WTC11 (cell line): ENCODE data around the gene SERPINB4. TPM values are rescaled to one million over a fixed set of nuclear protein-coding genes. Genes with fewer than 3 reads are reported as not detected.
"Not testable (repeated sequence)": the region's sequence is repeated elsewhere in the genome, so short reads cannot be mapped to it uniquely, and the experiment has no call there.

ENCODE experiments used
- ATAC-seq: fragments of 200-7000 bp; cut with Tn5 transposase; 2 replicates; pipeline ENCODE4 v1.10.0; 2021; ENCODE audit warnings: mild to moderate bottlenecking, moderate library complexity
- CTCF ChIA-PET: fragments of 300-600 bp; sonication (Branson Sonifier 250); formaldehyde crosslinking; loops from one replicate; lab custom pipeline; 2021; ENCODE audit warnings: antibody characterized with exemption; lab: Charles Lee
- POLR2A ChIA-PET: fragments of 350-600 bp; sonication (Branson Sonifier 250); formaldehyde crosslinking; loops from one replicate; lab custom pipeline; 2021; ENCODE audit warnings: antibody characterized with exemption; lab: Charles Lee
- DNase-seq: peaks from one replicate; pipeline ENCODE4 v3.0.0; 2021; ENCODE audit warnings: low spot score
- H3K27ac Mint-ChIP-seq: 2 replicates; pipeline ENCODE4 v1.8.0; 2021; ENCODE audit warnings: mixed read lengths
- H3K27me3 Mint-ChIP-seq: 2 replicates; pipeline ENCODE4 v1.8.0; 2021; ENCODE audit warnings: low read depth, mild to moderate bottlenecking, moderate library complexity, mixed read lengths
- H3K36me3 Mint-ChIP-seq: 2 replicates; pipeline ENCODE4 v1.8.0; 2021; ENCODE audit warnings: mixed read lengths
- H3K4me1 Mint-ChIP-seq: 2 replicates; pipeline ENCODE4 v1.8.0; 2022; ENCODE audit warnings: mixed read lengths
- H3K4me3 Mint-ChIP-seq: 2 replicates; pipeline ENCODE4 v1.8.0; 2021; ENCODE audit warnings: mild to moderate bottlenecking, moderate library complexity, mixed read lengths
- H3K9me3 Mint-ChIP-seq: 2 replicates; pipeline ENCODE4 v1.8.0; 2021; ENCODE audit warnings: mixed read lengths
- AFF4 ChIP-seq: sonication (generic); formaldehyde crosslinking; IDR thresholded peaks from 2 replicates; pipeline ENCODE4 v1.8.1; 2023; ENCODE audit warnings: mild to moderate bottlenecking, missing genetic modification reagents, borderline replicate concordance
- ATF2 ChIP-seq: sonication (generic); formaldehyde crosslinking; IDR thresholded peaks from 2 replicates; pipeline ENCODE4 v1.8.1; 2022; ENCODE audit warnings: low read depth, missing genetic modification reagents, borderline replicate concordance
- ATF3 ChIP-seq: sonication (generic); formaldehyde crosslinking; conservative IDR thresholded peaks from 2 replicates; pipeline ENCODE4 v1.8.1; 2022; ENCODE audit warnings: mild to moderate bottlenecking, missing genetic modification reagents
- CDX4 ChIP-seq: fragments of 250-450 bp; sonication (Bioruptor Pico); IDR thresholded peaks from 2 replicates; pipeline ENCODE4 v1.9.0; 2021; ENCODE audit warnings: moderate library complexity, mild to moderate bottlenecking, inconsistent platforms, borderline replicate concordance
- E2F1 ChIP-seq: sonication (generic); formaldehyde crosslinking; IDR thresholded peaks from 2 replicates; pipeline ENCODE4 v1.8.0; 2022; ENCODE audit warnings: mild to moderate bottlenecking, missing genetic modification reagents
- GTF2I ChIP-seq: fragments of 250-450 bp; sonication (Bioruptor Pico); conservative IDR thresholded peaks from 2 replicates; pipeline ENCODE4 v1.4.0; 2021; ENCODE audit warnings: mild to moderate bottlenecking
- MLX ChIP-seq: sonication (generic); formaldehyde crosslinking; IDR thresholded peaks from 2 replicates; pipeline ENCODE4 v1.8.1; 2023; ENCODE audit warnings: mild to moderate bottlenecking, missing genetic modification reagents, moderate library complexity
- NR3C1 ChIP-seq: sonication (generic); formaldehyde crosslinking; conservative IDR thresholded peaks from 2 replicates; pipeline ENCODE4 v1.8.1; 2023; ENCODE audit warnings: low read depth, mild to moderate bottlenecking, missing genetic modification reagents
- OVOL2 ChIP-seq: fragments of 250-450 bp; sonication (Bioruptor Pico); IDR thresholded peaks from 2 replicates; pipeline ENCODE4 v1.9.0; 2021; ENCODE audit warnings: mild to moderate bottlenecking, borderline replicate concordance
- RELA ChIP-seq: sonication (generic); formaldehyde crosslinking; IDR thresholded peaks from 2 replicates; pipeline ENCODE4 v1.8.1; 2022; ENCODE audit warnings: missing genetic modification reagents, mild to moderate bottlenecking, borderline replicate concordance
- USF1 ChIP-seq: sonication (generic); formaldehyde crosslinking; IDR thresholded peaks from 2 replicates; pipeline ENCODE4 v1.8.0; 2022; ENCODE audit warnings: mild to moderate bottlenecking, missing genetic modification reagents
- ZNF416 ChIP-seq: fragments of 250-450 bp; sonication (Bioruptor Pico); IDR thresholded peaks from 2 replicates; pipeline ENCODE4 v1.9.0; 2021; ENCODE audit warnings: mild to moderate bottlenecking, inconsistent platforms
- ZNF423 ChIP-seq: fragments of 250-450 bp; sonication (Bioruptor Pico); IDR thresholded peaks from 2 replicates; pipeline ENCODE4 v2.1.2; 2022; ENCODE audit warnings: mild to moderate bottlenecking, moderate library complexity
- total RNA-seq: library from RNA; stranded (reverse); gene quantifications from 3 replicates; pipeline ENCODE4 v1.2.3, GENCODE V29; 2021

Gene SERPINB4
- total RNA-seq, 1 experiment from 2014 or later = 1.3 TPM

GRCh38 chr18:63664571-63664970, 20.5 kb upstream of the SERPINB4 start:
- H3K27me3 Mint-ChIP-seq = no peaks in the 10 kb centered on the region
- POLR2A ChIA-PET = no interaction called here
- no peak for ATAC-seq
- TF ChIP-seq CDX4 (CRISPR knock-in tag) (no peak), ZNF416 (CRISPR knock-in tag) (no peak), GTF2I (CRISPR knock-in tag) (no peak), RELA (CRISPR knock-in tag) (no peak), MLX (no peak), ZNF423 (CRISPR knock-in tag) (no peak), E2F1 (CRISPR knock-in tag) (no peak), ATF2 (CRISPR knock-in tag) (no peak), USF1 (no peak), ATF3 (CRISPR knock-in tag) (no peak), OVOL2 (CRISPR knock-in tag) (no peak), NR3C1 (CRISPR knock-in tag) (no peak), AFF4 (CRISPR knock-in tag) (no peak)
- TF ChIP-seq, all 79 proteins: peak for 0
- CTCF ChIA-PET = no interaction called here
- Mint-ChIP-seq H3K4me3 (no peak overlapping the region), H3K36me3 (peaks cover 38% of the 10 kb centered on the region), H3K4me1 (peaks cover 11% of the 10 kb centered on the region), H3K27ac (no peak overlapping the region), H3K9me3 (peaks cover 52% of the 10 kb centered on the region)
- DNase-seq = no peak

- H3K27me3 Mint-ChIP-seq, CTCF ChIA-PET, POLR2A ChIA-PET, ATAC-seq, H3K4me3 Mint-ChIP-seq, DNase-seq: not testable (repeated sequence)
- Mint-ChIP-seq H3K27ac (peak within 1 kb of the TSS; percentile 87), H3K4me1 (peaks cover 11% of the 10 kb centered on the region), H3K9me3 (peaks cover 39% of the 10 kb centered on the region), H3K36me3 (peaks cover 30% of the 10 kb centered on the region)
These were observed 17.7 kb upstream of the SERPINB4 start, which contains the start of gene SERPINB3 for GRCh38 chr18:63661750-63662149. SERPINB3 (minus strand) TSS chr18:63661893; CDS start chr18:63661216, 677 bp downstream.

GRCh38 chr18:63658920-63659319, 14.9 kb upstream of the SERPINB4 start:
- Mint-ChIP-seq H3K9me3 (peaks cover 12% of the 10 kb centered on the region), H3K4me1 (peaks cover 11% of the 10 kb centered on the region)
- ATAC-seq, H3K4me3 Mint-ChIP-seq, DNase-seq, H3K36me3 Mint-ChIP-seq, POLR2A ChIA-PET, H3K27ac Mint-ChIP-seq, H3K27me3 Mint-ChIP-seq, CTCF ChIA-PET: not testable (repeated sequence)

GRCh38 chr18:63650271-63650670, 6.2 kb upstream of the SERPINB4 start:
- H3K27me3 Mint-ChIP-seq, POLR2A ChIA-PET, H3K4me3 Mint-ChIP-seq, CTCF ChIA-PET, ATAC-seq, DNase-seq, H3K36me3 Mint-ChIP-seq, H3K27ac Mint-ChIP-seq: not testable (repeated sequence)
- peaks cover 24% of the 10 kb centered on the region for H3K4me1 Mint-ChIP-seq
- peaks cover 10% of the 10 kb centered on the region for H3K9me3 Mint-ChIP-seq
